PC-3 (cell line): Measurements from ENCODE around the gene CDC25B. TPM values are rescaled to one million over a fixed set of nuclear protein-coding genes. Genes with fewer than 3 reads are reported as not detected.
A peak's percentile ranks its signal among the peaks of the same experiment; 100 is the strongest.

ENCODE experiments used
- ATAC-seq: fragments of 200-7000 bp; cut with Tn5 transposase; 2 replicates; pipeline ENCODE4 v1.9.1; 2020; ENCODE audit warnings: mild to moderate bottlenecking, moderate library complexity
- BruUV-seq: library from RNA; stranded (reverse); fragments of 400-500 nt; replicated peaks from 2 replicates; lab custom pipeline; 2021; lab: Mats Ljungman, UMichigan
- CTCF ChIA-PET: fragments of 300-600 bp; sonication (Branson Sonifier 250); formaldehyde crosslinking; loops from one replicate; lab custom pipeline; 2022; ENCODE audit warnings: antibody characterized with exemption; lab: Charles Lee
- POLR2A ChIA-PET: fragments of 300-600 bp; sonication (Branson Sonifier 250); formaldehyde crosslinking; loops from one replicate; lab custom pipeline; 2022; ENCODE audit warnings: antibody characterized with exemption; ENCODE audit not compliant: unreplicated experiment; lab: Charles Lee
- DNase-seq: peaks from one replicate; pipeline ENCODE4 v3.0.0-alpha.2; 2015
- H2AFZ ChIP-seq: fragments of 300-600 bp; sonication (generic); 2 replicates; pipeline ENCODE4 v1.6.0; 2016; ENCODE audit warnings: antibody characterized with exemption, low read length
- H3F3A ChIP-seq: fragments of 300-600 bp; sonication (generic); one replicate; pipeline ENCODE4 v1.6.0; 2017; ENCODE audit warnings: antibody characterized with exemption, low read length, control low read depth, mild to moderate bottlenecking; ENCODE audit not compliant: unreplicated experiment
- H3K27ac ChIP-seq: fragments of 300-600 bp; sonication (generic); 2 replicates; pipeline ENCODE4 v1.5.1; 2016; ENCODE audit warnings: mild to moderate bottlenecking, low read length
- H3K27me3 ChIP-seq: fragments of 300-600 bp; sonication (generic); 2 replicates; pipeline ENCODE4 v1.6.1; 2016; ENCODE audit warnings: low read length, mixed read lengths
- H3K36me3 ChIP-seq: fragments of 300-600 bp; sonication (generic); 2 replicates; pipeline ENCODE4 v1.6.1; 2016; ENCODE audit warnings: low read depth, mixed run types, low read length, mixed read lengths
- H3K4me1 ChIP-seq: fragments of 300-600 bp; sonication (generic); 2 replicates; pipeline ENCODE4 v1.5.1; 2016; ENCODE audit warnings: low read length; ENCODE audit not compliant: insufficient read depth
- H3K4me2 ChIP-seq: fragments of 300-600 bp; sonication (generic); 2 replicates; pipeline ENCODE4 v1.6.0; 2016; ENCODE audit warnings: low read length
- H3K4me3 ChIP-seq: fragments of 300-600 bp; sonication (generic); 2 replicates; pipeline ENCODE4 v1.5.1; 2016; ENCODE audit warnings: mild to moderate bottlenecking, low read length, mixed read lengths
- H3K79me2 ChIP-seq: fragments of 300-600 bp; sonication (generic); 2 replicates; pipeline ENCODE4 v1.6.1; 2017; ENCODE audit warnings: low read length, mixed read lengths
- H3K9ac ChIP-seq: fragments of 300-600 bp; sonication (generic); 2 replicates; pipeline ENCODE4 v1.6.0; 2016; ENCODE audit warnings: mild to moderate bottlenecking, low read length
- H3K9me2 ChIP-seq: fragments of 300-600 bp; sonication (generic); replicated peaks from 2 replicates; pipeline ENCODE4 v1.6.1; 2016; ENCODE audit warnings: mixed run types, low read length, mixed read lengths
- H3K9me3 ChIP-seq: fragments of 300-600 bp; sonication (generic); 2 replicates; pipeline ENCODE4 v1.6.1; 2016; ENCODE audit warnings: low read length, mixed read lengths
- H4K20me1 ChIP-seq: fragments of 300-600 bp; sonication (generic); 2 replicates; pipeline ENCODE4 v1.6.1; 2016; ENCODE audit warnings: low read length, mixed read lengths
- CTCF ChIP-seq: fragments of 300-600 bp; sonication (generic); conservative IDR thresholded peaks from 2 replicates; pipeline ENCODE4 v1.5.1; 2017; ENCODE audit warnings: antibody characterized with exemption, low read depth, mild to moderate bottlenecking, low read length
- EZH2 ChIP-seq: fragments of 300-600 bp; sonication (generic); IDR thresholded peaks from one replicate; pipeline ENCODE4 v1.6.1; 2017; ENCODE audit warnings: antibody characterized with exemption, mild to moderate bottlenecking, low read length; ENCODE audit not compliant: unreplicated experiment
- EZH2phosphoT487 ChIP-seq: fragments of 300-600 bp; sonication (generic); IDR thresholded peaks from 2 replicates; pipeline ENCODE4 v1.6.1; 2018; ENCODE audit warnings: mild to moderate bottlenecking, antibody characterized with exemption, low read length, borderline replicate concordance
- intact Hi-C: fragments of 100-400 bp; cut with micrococcal nuclease; formaldehyde crosslinking; loops from 2 replicates; pipeline ENCODE4 v1.9.0; 2023
- total RNA-seq: library from RNA; depleted of rRNA; stranded (reverse); fragments of >200 nt; gene quantifications from 2 replicates; pipeline ENCODE4 v1.2.3, GENCODE V29; 2014

The CDC25B gene
- total RNA-seq, 1 experiment from 2014 or later, result 89.7 TPM

GRCh38 chr20:3815703-3816315 is 19.7 kb downstream of the CDC25B start:
- Histone ChIP-seq H3K9me2 (no peaks in the 10 kb centered on the region), H3K4me1 (peaks cover 41% of the 10 kb centered on the region), H3F3A (peaks cover 4% of the 10 kb centered on the region), H3K9me3 (no peaks in the 10 kb centered on the region), H3K27ac (no peak overlapping the region), H3K9ac (no peak overlapping the region), H3K4me3 (no peak overlapping the region), H3K27me3 (no peaks in the 10 kb centered on the region), H3K4me2 (no peak overlapping the region), H3K79me2 (peaks cover 6% of the 10 kb centered on the region), H3K36me3 (no peaks in the 10 kb centered on the region), H2AFZ (no peak overlapping the region), H4K20me1 (no peaks in the 10 kb centered on the region)
- no TSS peak for BruUV-seq
- TF ChIP-seq EZH2, result no peak
- no peak for TF ChIP-seq EZH2phosphoT487
- no peak for TF ChIP-seq CTCF
- CTCF ChIA-PET, result no interaction called here
- DNase-seq (no peak), ATAC-seq (no peak)
- intact Hi-C loops, result no loop called here
- POLR2A ChIA-PET, result no interaction called here

GRCh38 chr20:3818155-3819151 is 22.3 kb downstream of the CDC25B start:
- POLR2A ChIA-PET, result interaction anchor here (0.6 to 0.7 kb wide), 2 partner anchors 362 to 408 kb away, joined by 3 read pairs; no protein-coding TSS in a partner anchor
- peak; percentile 89 for TF ChIP-seq CTCF
- no peak for TF ChIP-seq EZH2phosphoT487
- TF ChIP-seq EZH2, result no peak

More at GRCh38 chr20:3818155-3819151, 22.3 kb downstream of the CDC25B start:
- Histone ChIP-seq H3K36me3 (peaks cover 11% of the 10 kb centered on the region; the same call in 1 of the 2 replicates), H4K20me1 (no peaks in the 10 kb centered on the region), H3K9ac (no peak overlapping the region; the same call in 1 of the 2 replicates), H2AFZ (0 out of 2 replicates have a peak overlapping the region, but pooled peaks have one; percentile 21), H3K9me3 (no peaks in the 10 kb centered on the region), H3K4me2 (no peak overlapping the region), H3K4me1 (peaks cover 29% of the 10 kb centered on the region), H3K4me3 (no peak overlapping the region), H3K79me2 (peaks cover 22% of the 10 kb centered on the region), H3K9me2 (no peaks in the 10 kb centered on the region), H3F3A (no peaks in the 10 kb centered on the region), H3K27me3 (no peaks in the 10 kb centered on the region), H3K27ac (peak overlapping the region; percentile 41)
- DNase-seq, result peak; percentile 93
- no TSS peak for BruUV-seq
- intact Hi-C loops, result no loop called here
- CTCF ChIA-PET, result interaction anchor here (0.6 to 1.0 kb wide), 5 partner anchors 22 to 142 kb away, joined by 3 to 16 read pairs (median 4); partner anchors contain the start of genes CDC25B and CENPB
- peak; percentile 70 for ATAC-seq
